Keratinocyte (primary cell): ENCODE results near the gene TIMP2. TPM values are rescaled to one million over a fixed set of nuclear protein-coding genes. Genes with fewer than 3 reads are reported as not detected.

Experiments
- DNase-seq: peaks from one replicate; pipeline ENCODE4 v3.0.0-alpha.2; 2011; ENCODE audit warnings: low read depth, missing footprints, low spot score
- FAIRE-seq: peaks from 2 replicates; lab custom pipeline; 2011; peaks lifted over from hg19 to GRCh38; lab: Jason Lieb, UNC
- H2AFZ ChIP-seq: 2 replicates; pipeline ENCODE4 v1.6.0; 2012; ENCODE audit warnings: low read length, control low read depth, inconsistent platforms; ENCODE audit not compliant: control insufficient read depth
- H3K27ac ChIP-seq: 2 replicates; pipeline ENCODE4 v1.5.1; 2011; ENCODE audit warnings: low read length; ENCODE audit not compliant: control insufficient read depth, insufficient read depth
- H3K27me3 ChIP-seq: 3 replicates; pipeline ENCODE4 v1.6.0; 2011; ENCODE audit warnings: low read length; ENCODE audit not compliant: control insufficient read depth, insufficient read depth; ENCODE audit errors: extremely low read depth
- H3K36me3 ChIP-seq, 2 experiments: 2 replicates in 1 of 2; 3 replicates in 1 of 2; pipeline ENCODE4 v1.5.1; 2011; ENCODE audit warnings: low read length in 2 of 2, mild to moderate bottlenecking in 1 of 2; ENCODE audit not compliant: control insufficient read depth in 2 of 2, insufficient read depth in 2 of 2; ENCODE audit errors: extremely low read depth in 1 of 2
- H3K4me1 ChIP-seq: 3 replicates; pipeline ENCODE4 v1.5.1; 2011; ENCODE audit warnings: low read length; ENCODE audit not compliant: control insufficient read depth, insufficient read depth; ENCODE audit errors: extremely low read depth
- H3K4me2 ChIP-seq: 3 replicates; pipeline ENCODE4 v1.6.0; 2011; ENCODE audit warnings: low read depth, low read length; ENCODE audit not compliant: control insufficient read depth, insufficient read depth; ENCODE audit errors: extremely low read depth
- H3K4me3 ChIP-seq, 3 experiments: fragments of 200-600 bp in 1 of 3; sonication (generic) in 1 of 3; 2 replicates in 2 of 3; 3 replicates in 1 of 3; pipeline ENCODE4 v1.5.1; 2011 to 2016; ENCODE audit warnings: low read length in 3 of 3, mild to moderate bottlenecking in 3 of 3, control low read depth in 2 of 3, inconsistent platforms in 1 of 3, low read depth in 1 of 3, mixed read lengths in 1 of 3, mixed run types in 1 of 3, moderate library complexity in 1 of 3; ENCODE audit not compliant: control insufficient read depth in 2 of 3, insufficient read depth in 2 of 3; ENCODE audit errors: extremely low read depth in 1 of 3
- H3K79me2 ChIP-seq: 2 replicates; pipeline ENCODE4 v1.6.0; 2012; ENCODE audit warnings: low read length; ENCODE audit not compliant: control insufficient read depth, insufficient read depth
- H3K9ac ChIP-seq: 3 replicates; pipeline ENCODE4 v1.6.0; 2011; ENCODE audit warnings: low read length; ENCODE audit not compliant: control insufficient read depth, insufficient read depth; ENCODE audit errors: extremely low read depth
- H3K9me1 ChIP-seq: 3 replicates; pipeline ENCODE4 v1.6.0; 2011; ENCODE audit warnings: low read length; ENCODE audit not compliant: control insufficient read depth, insufficient read depth; ENCODE audit errors: extremely low read depth
- H3K9me3 ChIP-seq: 2 replicates; pipeline ENCODE4 v1.5.1; 2012; ENCODE audit warnings: low read depth, low read length; ENCODE audit not compliant: control insufficient read depth
- H4K20me1 ChIP-seq: 3 replicates; pipeline ENCODE4 v1.6.0; 2011; ENCODE audit warnings: low read length; ENCODE audit not compliant: control insufficient read depth, insufficient read depth; ENCODE audit errors: extremely low read depth
- CTCF ChIP-seq, 3 experiments: IDR thresholded peaks in 1 of 3; conservative IDR thresholded peaks in 1 of 3; optimal IDR thresholded peaks in 1 of 3; 2 replicates in 2 of 3; 3 replicates in 1 of 3; pipeline versions ENCODE3 to v1.5.1; 2011; ENCODE audit warnings: low read length in 3 of 3, mild to moderate bottlenecking in 3 of 3, moderate library complexity in 2 of 3, control low read depth in 1 of 3, inconsistent platforms in 1 of 3; ENCODE audit not compliant: insufficient read depth in 2 of 3; ENCODE audit errors: extremely low read depth in 1 of 3
- EZH2 ChIP-seq: IDR thresholded peaks from one replicate; pipeline ENCODE4 v1.6.1; 2012; ENCODE audit warnings: inconsistent platforms, mild to moderate bottlenecking, low read length, moderate library complexity
- dilution Hi-C: fragments of 300-500 bp; cut with MboI; formaldehyde crosslinking; loops from one replicate; pipeline ENCODE4 v1.7.0; 2020; ENCODE audit warnings: low sequenced_read_pairs; ENCODE audit not compliant: extremely low pct_ligation_motif_present
- polyA plus RNA-seq, 5 experiments: library from polyadenylated mRNA; depleted of rRNA in 3 of 5; stranded (reverse) in 3 of 5; stranded (forward) in 1 of 5; unstranded in 1 of 5; fragments of >200 nt; gene quantifications; 1 replicate in 1 of 5; 2 replicates in 3 of 5; 3 replicates in 1 of 5; pipeline versions ENCODE4 v1.2.1 to v1.2.3, GENCODE V29; 2011 to 2012; ENCODE audit warnings: missing spikeins in 2 of 5, low read depth in 1 of 5, low replicate concordance in 1 of 5

TIMP2 gene
- polyA plus RNA-seq, 1 donor (not counting 4 experiments of a cell fraction or from before 2014, with no cell fraction given): 1.2 TPM

GRCh38 chr17:78829477-78829876, 95.7 kb downstream of the TIMP2 start:
- Histone ChIP-seq H2AFZ (no peak overlapping the region), H3K27me3 (no peaks in the 10 kb centered on the region), H4K20me1 (peaks cover 4% of the 10 kb centered on the region), H3K27ac (no peak overlapping the region), H3K36me3 (peaks cover 37 to 55% of the 10 kb centered on the region in 2 experiments), H3K4me3 (no peak overlapping the region), H3K4me1 (no peaks in the 10 kb centered on the region), H3K9me3 (no peaks in the 10 kb centered on the region), H3K4me2 (no peak overlapping the region), H3K9me1 (no peaks in the 10 kb centered on the region), H3K79me2 (peaks cover 36% of the 10 kb centered on the region), H3K9ac (no peak overlapping the region)
- no peak for DNase-seq
- FAIRE-seq: no peak
- dilution Hi-C loops: no loop called here
- TF ChIP-seq EZH2: no peak
- no peak for TF ChIP-seq CTCF (optimal IDR thresholded peaks at IDR 0.05 in 1 of 3, IDR thresholded peaks at IDR 0.05 in 1 of 3, conservative IDR thresholded peaks at IDR 0.05 in 1 of 3; ENCODE audit: extremely low read depth in 1 of 3, insufficient read depth in 2 of 3, low read length in 3 of 3)

- DNase-seq: no peak
Observed at GRCh38 chr17:78828470-78829185, 96.6 kb downstream of the TIMP2 start.

More at GRCh38 chr17:78828470-78829185, 96.6 kb downstream of the TIMP2 start:
- no peak overlapping the region for H3K27ac ChIP-seq
- peak; percentile 61 for FAIRE-seq
- H3K79me2 ChIP-seq: peaks cover 42% of the 10 kb centered on the region
- no peaks in the 10 kb centered on the region for H3K4me1 ChIP-seq
- no peak overlapping the region for H3K9ac ChIP-seq
- H3K36me3 ChIP-seq: peaks cover 41 to 57% of the 10 kb centered on the region in 2 experiments
- H2AFZ ChIP-seq: no peak overlapping the region
- H3K4me3 ChIP-seq: no peak overlapping the region
- peaks cover 4% of the 10 kb centered on the region for H4K20me1 ChIP-seq
- TF ChIP-seq CTCF (optimal IDR thresholded peaks at IDR 0.05 in 1 of 3, IDR thresholded peaks at IDR 0.05 in 1 of 3, conservative IDR thresholded peaks at IDR 0.05 in 1 of 3; ENCODE audit: extremely low read depth in 1 of 3, insufficient read depth in 2 of 3, low read length in 3 of 3): peak; percentile 45 to 66 (median 59)
- TF ChIP-seq EZH2: no peak
- H3K27me3 ChIP-seq: no peaks in the 10 kb centered on the region
- no peaks in the 10 kb centered on the region for H3K9me1 ChIP-seq
- no peak overlapping the region for H3K4me2 ChIP-seq
- H3K9me3 ChIP-seq: no peaks in the 10 kb centered on the region
- dilution Hi-C loops: no loop called here
